Suprapubic skin (tissue), 3 donors: ENCODE data around the gene ZNF275.

Experiments used
- EP300 ChIP-seq: sonication (generic); formaldehyde crosslinking; IDR thresholded peaks from one replicate; pipeline ENCODE4 v1.6.1; 2017; ENCODE audit warnings: antibody characterized with exemption
- TF ChIP-seq, protein P1 (sequence below), 2 donors: fragments of 200-600 bp in 1 of 2; fragments of 450-650 bp in 1 of 2; sonication (generic) in 1 of 2; IDR thresholded peaks; one replicate each; pipeline ENCODE4 v1.5.1; 2016 to 2019; ENCODE audit warnings: antibody characterized with exemption in 2 of 2, mild to moderate bottlenecking in 1 of 2, moderate library complexity in 1 of 2

DNA sequence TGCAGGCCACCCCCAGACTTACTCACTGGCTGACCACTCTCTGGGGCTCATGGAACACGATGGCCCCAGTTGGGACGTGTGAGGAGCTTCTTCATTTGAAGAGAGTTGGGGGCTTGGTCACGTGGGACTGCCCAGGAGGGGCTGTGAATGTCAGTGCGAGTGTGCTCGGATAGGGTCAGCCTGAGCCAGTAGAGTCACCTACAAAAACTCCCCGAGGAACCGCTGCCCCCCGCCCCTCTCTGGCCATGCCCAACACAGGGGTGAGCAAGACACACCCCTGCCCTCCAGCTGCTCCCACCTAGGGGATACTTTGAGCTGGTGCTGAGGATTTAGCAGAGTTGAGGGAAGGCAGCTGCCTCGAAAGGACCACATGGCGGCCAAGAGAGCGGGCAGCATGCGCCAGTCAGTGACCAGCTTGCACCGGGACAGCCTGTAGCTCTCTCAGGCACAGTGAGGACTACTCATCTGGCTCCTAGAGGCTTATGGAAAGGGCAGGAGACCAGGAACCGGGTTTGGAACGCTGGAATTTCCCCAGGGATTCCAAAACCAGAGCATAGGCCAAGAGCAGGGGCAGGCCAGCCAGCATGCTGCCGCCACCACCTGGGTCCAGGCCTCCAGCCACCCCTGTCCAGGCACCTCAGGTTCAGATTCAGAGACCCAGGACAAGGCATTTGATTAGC lies 58.8 kb downstream of the ZNF275 start:
- TF ChIP-seq, protein P1, sequence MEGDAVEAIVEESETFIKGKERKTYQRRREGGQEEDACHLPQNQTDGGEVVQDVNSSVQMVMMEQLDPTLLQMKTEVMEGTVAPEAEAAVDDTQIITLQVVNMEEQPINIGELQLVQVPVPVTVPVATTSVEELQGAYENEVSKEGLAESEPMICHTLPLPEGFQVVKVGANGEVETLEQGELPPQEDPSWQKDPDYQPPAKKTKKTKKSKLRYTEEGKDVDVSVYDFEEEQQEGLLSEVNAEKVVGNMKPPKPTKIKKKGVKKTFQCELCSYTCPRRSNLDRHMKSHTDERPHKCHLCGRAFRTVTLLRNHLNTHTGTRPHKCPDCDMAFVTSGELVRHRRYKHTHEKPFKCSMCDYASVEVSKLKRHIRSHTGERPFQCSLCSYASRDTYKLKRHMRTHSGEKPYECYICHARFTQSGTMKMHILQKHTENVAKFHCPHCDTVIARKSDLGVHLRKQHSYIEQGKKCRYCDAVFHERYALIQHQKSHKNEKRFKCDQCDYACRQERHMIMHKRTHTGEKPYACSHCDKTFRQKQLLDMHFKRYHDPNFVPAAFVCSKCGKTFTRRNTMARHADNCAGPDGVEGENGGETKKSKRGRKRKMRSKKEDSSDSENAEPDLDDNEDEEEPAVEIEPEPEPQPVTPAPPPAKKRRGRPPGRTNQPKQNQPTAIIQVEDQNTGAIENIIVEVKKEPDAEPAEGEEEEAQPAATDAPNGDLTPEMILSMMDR (IDR thresholded peaks at IDR 0.05), result no peak
- no peak for TF ChIP-seq EP300
